ENCODE measurements around the gene XPC.
"Not testable (repeated sequence)": the region's sequence is repeated elsewhere in the genome, so short reads cannot be mapped to it uniquely, and the experiment has no call there.

The XPC gene

DNA sequence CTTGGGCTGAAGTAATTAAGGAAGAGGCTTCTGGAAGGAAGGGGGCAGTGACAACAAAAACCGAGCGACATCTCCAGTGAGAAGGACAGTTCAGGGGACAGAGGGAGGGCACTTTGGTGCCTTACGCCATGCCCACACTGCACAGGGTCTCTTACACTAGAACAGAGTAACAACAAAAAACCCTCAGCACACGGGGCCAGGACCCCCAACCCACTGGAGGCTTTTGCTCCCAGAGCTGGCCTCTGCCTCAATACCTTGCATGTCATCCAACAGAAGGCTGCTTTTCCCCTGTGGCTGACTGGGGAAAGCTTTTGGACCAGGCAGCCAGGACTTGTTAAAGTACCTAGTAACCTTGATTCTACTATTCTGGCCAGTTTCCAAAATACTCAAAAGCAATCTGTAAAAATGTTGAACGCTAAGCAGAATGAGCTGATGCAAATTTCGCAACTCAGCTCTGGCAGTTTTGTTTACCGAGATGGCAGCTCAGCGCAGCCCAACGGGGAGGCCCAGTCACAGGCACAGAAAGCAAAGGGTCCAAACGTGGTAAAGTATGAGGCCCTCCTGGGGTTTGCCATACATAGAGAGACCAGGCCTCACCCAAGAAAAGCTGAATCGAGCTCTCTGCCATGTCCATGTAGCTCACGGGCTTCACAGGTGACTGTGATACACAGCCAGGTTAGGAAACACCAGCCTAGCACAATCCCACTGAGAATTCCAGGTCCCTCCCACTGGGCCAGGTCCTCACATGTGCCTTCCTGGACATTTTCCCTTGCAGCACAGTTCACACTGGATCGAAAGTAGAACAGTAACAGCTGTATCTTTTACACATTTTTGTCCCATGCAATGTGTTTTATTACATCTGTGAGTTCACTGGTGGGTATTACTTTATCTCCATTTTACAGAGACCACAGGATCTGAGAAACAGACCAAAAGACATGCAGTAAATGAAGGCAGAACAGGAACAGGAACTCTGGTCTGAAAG is 59.7 kb downstream of the XPC start:
- DNase-seq (ENCODE audit: low spot score): no peak

DNA sequence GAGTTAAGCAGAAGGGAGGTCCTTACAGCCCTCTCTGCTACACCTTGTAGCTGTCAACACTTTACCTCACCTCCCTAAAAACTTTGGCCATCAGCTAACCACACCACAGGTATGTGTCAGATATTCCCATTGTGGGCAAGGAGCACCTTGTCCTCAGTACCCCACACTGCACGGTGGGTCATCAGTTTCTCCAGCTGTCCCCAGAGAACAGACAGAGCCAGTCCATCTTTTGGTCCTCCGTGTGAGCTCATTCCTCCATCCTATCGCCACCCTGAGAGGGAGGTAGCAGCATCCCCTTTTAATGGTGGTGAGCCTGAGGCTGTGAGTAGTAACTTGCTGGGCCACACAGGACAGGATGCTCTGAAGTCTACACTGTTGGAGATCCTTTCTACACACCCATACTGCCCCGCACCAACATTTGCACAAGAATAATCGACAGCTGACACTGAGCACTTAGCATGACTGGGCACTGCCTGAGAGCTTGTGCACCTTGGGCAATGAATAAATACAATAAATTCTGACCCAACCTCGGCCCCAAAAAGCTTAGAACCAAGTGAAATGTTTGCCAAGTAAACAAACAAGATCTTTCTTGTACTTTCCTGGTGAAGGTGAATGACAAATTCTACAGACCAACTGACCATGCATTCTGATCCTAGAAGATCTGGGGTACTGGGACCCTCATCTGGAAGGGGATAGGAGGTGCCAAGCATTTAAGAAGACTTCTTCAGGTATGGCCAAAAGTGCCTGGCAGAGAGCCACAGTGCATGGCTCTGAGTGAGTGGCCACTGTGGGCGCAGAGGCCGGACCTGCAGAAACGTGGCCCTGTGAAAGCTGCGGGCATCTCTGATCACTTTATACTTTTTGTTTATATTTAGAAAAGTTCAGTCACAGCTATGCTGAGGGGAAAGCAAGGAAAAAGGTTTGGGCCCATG is 60.7 kb downstream of the XPC start:
- DNase-seq (ENCODE audit: low spot score): no peak

DNA sequence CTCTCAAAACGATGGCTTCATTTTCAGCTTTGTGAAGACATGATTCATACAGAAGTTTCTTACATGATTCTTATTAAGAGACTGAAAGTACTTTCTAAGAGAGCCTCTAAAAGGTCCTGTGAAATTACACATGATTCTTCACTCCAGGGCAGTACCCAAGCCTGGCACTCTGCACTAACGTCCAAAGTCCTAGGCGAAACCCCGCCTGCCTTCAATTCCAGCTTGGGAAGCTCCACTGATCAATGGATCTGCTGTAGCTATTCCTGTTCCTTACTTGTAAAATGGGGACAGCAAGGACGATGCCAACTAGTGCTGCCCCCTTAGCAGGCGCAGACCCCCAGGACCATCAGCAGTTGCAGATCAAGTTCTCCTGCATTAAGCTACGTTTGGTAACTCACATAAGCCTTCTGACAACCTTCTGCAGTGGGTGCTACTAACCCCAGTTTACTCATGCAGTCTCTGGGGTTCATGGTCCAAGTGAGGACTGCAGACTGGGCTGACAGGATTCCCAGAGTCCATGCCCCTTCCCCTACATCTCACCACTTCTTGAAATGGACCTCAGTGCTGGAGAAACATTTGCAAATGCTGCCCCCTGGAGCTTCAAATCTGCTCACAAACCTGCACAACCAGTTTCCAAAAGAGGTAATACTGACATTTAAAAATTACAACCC is 64.3 kb downstream of the XPC start:
- DNase-seq (ENCODE audit: low spot score): no peak

DNA sequence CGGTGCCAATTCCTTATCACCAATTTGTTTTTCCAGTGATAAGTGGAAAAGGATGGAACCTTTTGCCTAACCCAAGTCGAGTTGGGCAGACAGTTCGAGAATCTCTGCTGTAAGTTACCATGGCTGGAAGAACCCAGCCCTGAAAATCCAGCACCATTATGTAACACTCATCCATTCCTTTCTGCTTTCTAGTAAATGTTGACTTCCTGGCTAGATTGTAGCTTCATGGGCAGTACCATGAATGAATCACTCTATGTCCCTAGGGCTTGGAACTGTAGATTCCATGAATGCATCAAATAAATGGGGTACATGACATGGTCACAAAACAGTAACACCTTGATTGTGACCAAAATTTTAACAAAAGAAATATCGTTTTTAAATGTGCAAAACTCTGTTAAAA is 67.7 kb downstream of the XPC start:
- DNase-seq (ENCODE audit: low spot score): no peak

DNA sequence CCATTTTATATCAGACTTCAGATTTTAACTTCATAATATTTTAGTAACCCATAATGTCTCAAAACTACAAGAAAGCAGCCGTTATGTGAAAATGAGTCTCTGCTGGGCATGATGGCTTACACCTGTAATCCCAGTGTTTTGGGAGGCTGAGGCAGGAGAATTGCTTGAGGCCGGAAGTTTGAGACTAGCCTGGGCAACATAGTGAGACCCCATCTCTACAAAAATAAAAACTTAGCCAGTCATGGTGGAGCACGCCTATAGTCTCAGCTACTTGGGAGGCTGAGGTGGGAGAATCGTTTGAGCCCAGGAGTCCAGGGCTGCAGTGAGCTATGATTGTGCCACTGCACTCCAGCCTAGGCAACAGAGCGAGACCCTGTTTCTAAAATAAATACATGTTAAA is 68.6 kb downstream of the XPC start:
- not testable (repeated sequence) for DNase-seq (ENCODE audit: low spot score)

DNA sequence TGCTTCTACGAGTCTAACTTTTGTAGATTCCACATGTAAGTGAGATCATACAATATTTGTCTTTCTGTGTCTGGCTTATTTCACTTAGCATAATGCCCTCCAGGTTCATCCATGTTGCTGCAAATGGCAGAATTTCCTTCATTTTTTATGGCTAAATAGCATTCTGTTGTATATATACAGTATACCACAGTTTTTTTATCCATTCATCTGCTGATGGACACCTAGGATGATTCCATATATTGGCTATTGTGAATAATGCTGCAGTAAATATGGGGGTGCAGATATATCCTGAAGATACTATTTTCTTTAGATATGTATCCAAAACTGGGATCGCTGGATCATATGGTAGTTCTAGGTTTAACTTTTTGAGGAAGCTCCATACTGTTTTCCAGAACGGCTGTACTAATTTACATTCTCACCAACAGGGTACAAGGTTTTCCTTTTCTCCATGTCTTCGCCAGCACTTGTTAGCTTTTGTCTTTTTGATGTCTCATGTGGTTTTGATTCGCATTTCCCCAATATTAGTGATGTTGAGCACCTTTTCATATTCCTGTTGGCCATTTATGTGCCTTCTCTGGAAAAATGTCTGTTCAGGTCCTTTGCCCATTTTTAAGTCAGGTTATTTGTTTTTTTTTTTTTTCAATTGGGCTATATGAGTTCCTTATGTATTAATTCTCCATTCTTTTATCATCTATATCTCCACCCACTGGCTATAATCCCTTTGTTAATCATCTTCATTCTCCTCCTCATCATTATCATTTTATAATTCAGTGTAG is 80.6 kb downstream of the XPC start:
- DNase-seq (ENCODE audit: low spot score): no peak

DNA sequence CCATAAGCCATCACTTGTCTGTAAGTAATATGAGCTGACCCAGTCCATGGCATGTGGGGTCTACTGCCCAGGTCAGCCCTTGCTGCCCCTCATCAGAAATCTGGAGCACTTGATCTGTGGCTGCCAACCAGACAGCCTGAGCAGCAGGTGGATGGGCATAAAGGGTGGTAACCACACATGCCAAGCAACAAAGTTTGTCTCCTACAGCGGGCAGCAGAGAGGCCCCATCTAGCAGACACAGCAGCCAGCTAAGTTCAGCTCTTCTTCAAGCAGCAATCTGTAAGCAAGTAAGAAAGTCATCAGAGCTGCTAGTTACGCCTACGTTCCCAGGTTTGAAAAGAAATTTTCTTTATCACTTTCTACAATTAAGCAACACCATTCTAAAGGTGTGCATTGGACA is 81.7 kb downstream of the XPC start:
- DNase-seq (ENCODE audit: low spot score): no peak
